NT2/D1 (cell line): ENCODE results near the gene XPR1.

Experiments used
- SUZ12 ChIP-seq: IDR thresholded peaks from 2 replicates; pipeline ENCODE4 v1.6.1; 2011; ENCODE audit not compliant: insufficient read length, insufficient read depth; ENCODE audit errors: extremely low read depth
- YY1 ChIP-seq: IDR thresholded peaks from 2 replicates; pipeline ENCODE4 v1.6.1; 2011; ENCODE audit not compliant: insufficient read length, insufficient read depth
- ZNF274 ChIP-seq: IDR thresholded peaks from 2 replicates; pipeline ENCODE4 v1.6.1; 2011; ENCODE audit warnings: mild to moderate bottlenecking, low read depth, low read length

- TF ChIP-seq SUZ12 (no peak), ZNF274 (no peak), YY1 (no peak)
Measured at GRCh38 chr1:180838535-180838934, 206.7 kb downstream of the XPR1 start.
